K562 treated with DMSO at 1 percent for 48 hours (cell line): ENCODE measurements around the gene CKAP4. TPM values are rescaled to one million over a fixed set of nuclear protein-coding genes. Genes with fewer than 3 reads are reported as not detected.

Experiments used
- total RNA-seq: library from RNA; unstranded; fragments of 300-600 nt; gene quantifications from 2 replicates; pipeline ENCODE4 v1.2.3, GENCODE V29; 2022; ENCODE audit warnings: low replicate concordance; ENCODE audit errors: extremely low read depth

The CKAP4 gene
- total RNA-seq, result not detected in 2 replicates

GRCh38 chr12:106247674-106248311 lies at the start of gene CKAP4:
TSS of gene CKAP4 (minus strand) at chr12:106248020. CDS start at chr12:106247851, 169 bp downstream.

Other genes starting within 250 kb of the CKAP4 start
- gene NUAK1, start 109.1 kb downstream of the CKAP4 start, total RNA-seq, result not detected in 2 replicates
- gene TCP11L2, start 54.7 kb upstream of the CKAP4 start, total RNA-seq, result not detected in 2 replicates
- not detected in 2 replicates for gene POLR3B, start 109.7 kb upstream of the CKAP4 start, total RNA-seq